HG02970 (cell line): ENCODE results near the gene TSFM.
A peak's percentile ranks its signal among the peaks of the same experiment; 100 is the strongest.

Experiments used
- ATAC-seq: cut with Tn5 transposase; IDR thresholded peaks from one replicate; pipeline ENCODE4 v1.9.1; 2021; ENCODE audit warnings: mild to moderate bottlenecking, moderate library complexity, moderate number of reproducible peaks; ENCODE audit not compliant: unreplicated experiment, low FRiP score

Gene TSFM

GRCh38 chr12:57776247-57776587, 6.4 kb upstream of the TSFM start:
- no peak for ATAC-seq

- ATAC-seq: no peak
Measured at GRCh38 chr12:57777367-57777766, 5.2 kb upstream of the TSFM start.

GRCh38 chr12:57777911-57778310, 4.7 kb upstream of the TSFM start:
- ATAC-seq: no peak

GRCh38 chr12:57779736-57780135, 2.9 kb upstream of the TSFM start:
- ATAC-seq: no peak

GRCh38 chr12:57780284-57780897, 2.2 kb upstream of the TSFM start:
- no peak for ATAC-seq

- no peak for ATAC-seq
Measured at GRCh38 chr12:57781244-57781643, 1.3 kb upstream of the TSFM start.

- no peak for ATAC-seq
Measured at GRCh38 chr12:57781801-57782200, 786 bp upstream of the TSFM start.

- ATAC-seq: peak; percentile 10
Measured at GRCh38 chr12:57782243-57782607, 362 bp upstream of the TSFM start.

- ATAC-seq: no peak
Measured at GRCh38 chr12:57783466-57783801, 847 bp downstream of the TSFM start.

GRCh38 chr12:57783861-57784260, 1.3 kb downstream of the TSFM start:
- ATAC-seq: no peak

- ATAC-seq: no peak
Measured at GRCh38 chr12:57793920-57794319, 11.3 kb downstream of the TSFM start.

- no peak for ATAC-seq
Measured at GRCh38 chr12:57795354-57795753, 12.8 kb downstream of the TSFM start.

GRCh38 chr12:57796996-57797395, 14.4 kb downstream of the TSFM start:
- no peak for ATAC-seq

GRCh38 chr12:57797933-57798332, 15.3 kb downstream of the TSFM start:
- no peak for ATAC-seq

GRCh38 chr12:57800965-57801364, 18.4 kb downstream of the TSFM start:
- no peak for ATAC-seq

- no peak for ATAC-seq
Measured at GRCh38 chr12:57802607-57803006, 20.0 kb downstream of the TSFM start.

GRCh38 chr12:57803319-57803893, 20.8 kb downstream of the TSFM start:
- ATAC-seq: no peak

- no peak for ATAC-seq
Measured at GRCh38 chr12:57806677-57807076, 24.1 kb downstream of the TSFM start.

- no peak for ATAC-seq
Measured at GRCh38 chr12:57807285-57807684, 24.7 kb downstream of the TSFM start.

- no peak for ATAC-seq
Measured at GRCh38 chr12:57808351-57808750, 25.8 kb downstream of the TSFM start.

GRCh38 chr12:57809425-57809824, 26.8 kb downstream of the TSFM start:
- ATAC-seq: no peak

GRCh38 chr12:57810450-57810849, 27.9 kb downstream of the TSFM start:
- ATAC-seq: no peak
